22Rv1 (cell line): Measurements from ENCODE around the gene FADD.
"Not testable (repeated sequence)": the region's sequence is repeated elsewhere in the genome, so short reads cannot be mapped to it uniquely, and the experiment has no call there.

Source experiments
- H3K27ac ChIP-seq: fragments of 450-650 bp; 2 replicates; pipeline ENCODE4 v1.5.1; 2017
- ZFX ChIP-seq: fragments of 450-650 bp; IDR thresholded peaks from 2 replicates; pipeline ENCODE4 v1.6.1; 2017; ENCODE audit warnings: antibody characterized with exemption, borderline replicate concordance
- TF ChIP-seq, protein P1 (sequence below): fragments of 450-650 bp; IDR thresholded peaks from 2 replicates; pipeline ENCODE4 v1.5.1; 2017; ENCODE audit warnings: mild to moderate bottlenecking

The FADD gene

DNA sequence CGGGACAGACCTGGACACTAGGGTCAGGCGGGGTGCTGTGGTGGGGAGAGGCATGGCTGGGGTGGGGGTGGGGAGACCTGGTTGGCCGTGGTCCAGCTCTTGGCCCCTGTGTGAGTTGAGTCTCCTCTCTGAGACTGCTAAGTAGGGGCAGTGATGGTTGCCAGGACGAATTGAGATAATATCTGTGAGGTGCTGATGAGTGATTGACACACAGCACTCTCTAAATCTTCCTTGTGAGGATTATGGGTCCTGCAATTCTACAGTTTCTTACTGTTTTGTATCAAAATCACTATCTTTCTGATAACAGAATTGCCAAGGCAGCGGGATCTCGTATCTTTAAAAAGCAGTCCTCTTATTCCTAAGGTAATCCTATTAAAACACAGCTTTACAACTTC, 3.9 kb downstream of the FADD start:
- TF ChIP-seq, protein P1, sequence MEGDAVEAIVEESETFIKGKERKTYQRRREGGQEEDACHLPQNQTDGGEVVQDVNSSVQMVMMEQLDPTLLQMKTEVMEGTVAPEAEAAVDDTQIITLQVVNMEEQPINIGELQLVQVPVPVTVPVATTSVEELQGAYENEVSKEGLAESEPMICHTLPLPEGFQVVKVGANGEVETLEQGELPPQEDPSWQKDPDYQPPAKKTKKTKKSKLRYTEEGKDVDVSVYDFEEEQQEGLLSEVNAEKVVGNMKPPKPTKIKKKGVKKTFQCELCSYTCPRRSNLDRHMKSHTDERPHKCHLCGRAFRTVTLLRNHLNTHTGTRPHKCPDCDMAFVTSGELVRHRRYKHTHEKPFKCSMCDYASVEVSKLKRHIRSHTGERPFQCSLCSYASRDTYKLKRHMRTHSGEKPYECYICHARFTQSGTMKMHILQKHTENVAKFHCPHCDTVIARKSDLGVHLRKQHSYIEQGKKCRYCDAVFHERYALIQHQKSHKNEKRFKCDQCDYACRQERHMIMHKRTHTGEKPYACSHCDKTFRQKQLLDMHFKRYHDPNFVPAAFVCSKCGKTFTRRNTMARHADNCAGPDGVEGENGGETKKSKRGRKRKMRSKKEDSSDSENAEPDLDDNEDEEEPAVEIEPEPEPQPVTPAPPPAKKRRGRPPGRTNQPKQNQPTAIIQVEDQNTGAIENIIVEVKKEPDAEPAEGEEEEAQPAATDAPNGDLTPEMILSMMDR = no peak
- TF ChIP-seq ZFX = no peak
- no peak overlapping the region for H3K27ac ChIP-seq

DNA sequence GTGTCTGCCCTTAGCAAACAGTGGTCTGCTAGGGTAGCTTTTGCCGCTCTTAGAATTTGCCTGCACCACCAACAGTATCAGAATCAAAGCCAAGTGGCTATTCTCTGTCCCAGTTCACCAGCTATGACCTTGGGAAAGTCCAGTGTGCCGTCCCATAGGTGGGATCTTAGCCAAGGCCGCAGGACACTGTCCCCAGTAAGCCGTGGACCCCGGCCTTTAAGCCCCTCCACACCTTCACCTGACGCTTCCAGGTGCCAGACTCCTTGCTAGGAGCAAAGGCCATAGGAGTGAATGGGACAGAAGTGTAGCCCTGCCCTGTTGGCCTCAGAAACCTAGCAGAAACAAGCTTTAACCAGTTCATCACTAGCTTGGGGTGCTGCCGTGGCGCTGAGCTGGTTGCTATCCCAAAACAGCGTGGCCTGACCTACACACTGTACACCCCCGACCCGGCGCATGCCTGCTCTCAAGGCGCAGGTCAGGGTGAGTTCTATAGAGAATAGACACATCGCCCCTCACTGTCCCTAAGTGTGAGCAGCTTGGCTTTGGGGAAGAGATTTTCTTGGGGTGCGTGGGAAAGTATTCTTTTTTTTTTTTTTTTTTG, 4.5 kb downstream of the FADD start:
- no peak overlapping the region for H3K27ac ChIP-seq
- TF ChIP-seq, protein P1 = no peak
- no peak for TF ChIP-seq ZFX

DNA sequence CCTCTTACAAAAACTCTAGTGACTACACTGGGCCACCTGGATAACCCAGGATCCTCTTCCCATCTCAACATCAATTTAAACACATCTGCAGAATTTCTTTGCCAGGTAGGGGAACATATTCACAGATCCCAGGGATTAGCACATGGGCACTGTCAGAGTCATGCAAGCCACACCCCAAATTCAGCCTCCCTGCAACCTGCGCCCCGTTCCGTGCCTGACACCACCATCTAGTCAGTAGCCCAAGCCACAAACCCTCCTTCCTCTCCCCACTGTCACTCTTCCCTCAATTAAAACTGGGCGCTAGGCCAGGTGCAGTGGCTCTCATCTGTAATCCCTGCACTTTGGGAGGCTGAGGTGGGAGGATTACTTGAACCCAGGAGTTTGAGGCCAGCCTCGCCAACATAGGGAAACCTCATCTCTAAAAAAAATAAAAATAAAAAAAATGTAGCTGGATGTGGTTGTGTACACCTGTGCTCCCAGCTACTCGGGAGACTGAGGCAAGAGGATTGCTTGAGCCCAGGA, 6.4 kb downstream of the FADD start:
- H3K27ac ChIP-seq = no peak overlapping the region
- TF ChIP-seq, protein P1 = no peak
- TF ChIP-seq ZFX = no peak

DNA sequence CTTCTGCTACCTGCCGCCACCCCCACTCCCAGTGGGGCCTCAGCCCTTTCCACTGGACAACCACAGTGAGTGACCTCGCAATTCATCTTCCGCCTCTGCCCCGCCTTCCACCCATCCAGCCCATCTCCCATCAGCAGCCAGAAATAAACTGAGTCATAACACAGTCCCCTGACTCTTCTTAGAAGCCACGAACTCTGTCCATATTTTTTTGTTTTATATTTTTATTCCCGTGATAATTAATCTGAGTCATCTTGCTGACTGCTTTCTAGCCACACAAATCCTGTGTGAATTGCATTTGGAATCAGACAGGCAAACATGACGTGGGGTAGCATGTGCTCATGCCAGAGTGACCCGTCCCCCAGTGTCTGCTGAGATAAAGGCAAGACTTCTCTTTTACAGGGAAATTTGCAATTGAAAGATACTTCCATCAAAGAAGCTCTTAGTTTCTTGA, 7.0 kb downstream of the FADD start:
- TF ChIP-seq, protein P1 = no peak
- TF ChIP-seq ZFX = no peak
- no peak overlapping the region for H3K27ac ChIP-seq

DNA sequence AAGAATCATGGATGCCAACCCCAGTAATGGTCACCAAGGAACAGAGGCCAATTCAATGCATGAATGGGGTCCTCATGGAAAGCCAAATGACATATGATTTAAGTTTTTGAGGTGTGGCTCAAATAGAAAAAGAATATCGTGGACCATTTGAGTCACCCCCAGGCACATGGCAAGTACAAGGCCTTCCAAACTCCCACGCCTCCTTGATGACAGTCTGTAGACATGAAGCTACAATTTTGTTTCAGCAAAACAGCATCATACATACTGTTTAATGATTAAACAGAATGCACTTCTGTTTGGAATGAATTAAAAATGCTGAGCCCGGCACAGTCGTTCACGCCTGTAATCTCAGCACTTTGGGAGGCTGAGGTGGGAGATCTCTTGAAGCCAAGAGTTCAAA, 7.4 kb downstream of the FADD start:
- TF ChIP-seq, protein P1 = no peak
- TF ChIP-seq ZFX = no peak
- H3K27ac ChIP-seq = no peak overlapping the region

DNA sequence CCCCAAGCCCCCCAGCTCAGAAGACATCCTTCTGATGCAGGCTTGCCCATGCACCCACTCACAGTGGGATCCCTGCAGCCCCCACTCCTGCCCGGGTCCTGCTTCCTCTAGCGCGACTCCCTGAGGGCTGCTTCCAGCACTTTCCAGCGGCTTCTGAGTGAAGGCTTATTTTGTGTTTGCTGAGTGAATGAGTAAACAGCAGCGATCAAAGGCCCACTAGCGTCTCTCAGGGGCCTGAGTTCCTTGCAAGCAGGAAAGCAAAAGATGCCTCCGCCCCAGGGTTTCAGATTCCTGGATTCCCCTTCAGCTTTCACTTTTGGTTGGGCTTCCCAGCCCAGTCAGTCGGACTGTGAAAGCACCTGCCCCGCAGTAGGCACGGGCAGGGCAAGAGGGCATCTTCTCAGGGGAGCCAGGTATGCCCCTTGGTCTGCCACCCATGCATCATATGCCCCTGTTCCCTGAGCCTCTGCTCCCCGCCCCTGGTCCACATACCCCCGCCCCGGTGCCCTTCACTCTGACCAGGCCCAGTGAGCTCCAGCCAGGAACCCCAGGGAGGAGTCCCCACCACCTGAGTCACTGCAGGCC, 9.2 kb downstream of the FADD start:
- no peak overlapping the region for H3K27ac ChIP-seq
- TF ChIP-seq, protein P1 = no peak
- TF ChIP-seq ZFX = no peak

GRCh38 chr11:70217388-70217787, 14.3 kb downstream of the FADD start:
- H3K27ac ChIP-seq = not testable (repeated sequence)

DNA sequence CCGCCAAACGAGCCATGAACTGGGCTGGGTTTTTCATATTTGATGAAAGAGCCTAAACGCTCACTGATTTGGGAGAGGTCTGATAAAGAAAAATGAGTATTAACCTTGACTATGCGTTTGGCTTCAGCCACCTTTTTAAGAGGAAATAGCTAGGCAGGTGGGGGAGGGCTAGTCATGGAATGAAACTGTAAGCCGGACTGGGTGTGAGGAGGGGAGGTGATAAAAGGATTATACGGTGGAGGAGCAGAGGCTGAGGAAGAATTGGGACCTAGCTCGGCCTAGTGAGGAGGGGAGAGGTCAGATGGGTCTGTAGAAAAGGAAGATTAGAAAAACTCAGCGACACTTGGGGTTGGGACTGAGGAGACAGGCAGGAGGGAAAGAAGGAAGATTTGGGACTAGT, 15.0 kb downstream of the FADD start:
- not testable (repeated sequence) for H3K27ac ChIP-seq
